CD4-positive, CD25-positive, alpha-beta regulatory T cell (primary cell): Measurements from ENCODE around the gene ISOC2. TPM values are rescaled to one million over a fixed set of nuclear protein-coding genes. Genes with fewer than 3 reads are reported as not detected.

Experiments used
- ATAC-seq, 2 donors: fragments of 150-1000 bp; cut with Tn5 transposase; one replicate each; pipeline ENCODE4 v1.10.0; 2021; ENCODE audit warnings: low read depth in 2 of 2, moderate number of reproducible peaks in 2 of 2, moderate library complexity in 1 of 2
- DNase-seq, 3 donors: peaks; one replicate each; pipeline versions ENCODE4 v3.0.0 to v3.0.0-alpha.2; 2012 to 2022; ENCODE audit warnings: mixed read lengths in 1 of 3
- H3K27ac ChIP-seq: one replicate; pipeline ENCODE4 v1.7.0; 2013; ENCODE audit warnings: mild to moderate bottlenecking, low read length; ENCODE audit not compliant: insufficient read depth, poor library complexity, severe bottlenecking
- H3K27me3 ChIP-seq: one replicate; pipeline ENCODE4 v1.7.0; 2013; ENCODE audit warnings: low read length; ENCODE audit not compliant: control insufficient read depth, insufficient read depth
- H3K36me3 ChIP-seq: one replicate; pipeline ENCODE4 v1.7.0; 2013; ENCODE audit warnings: mild to moderate bottlenecking, low read length, moderate library complexity; ENCODE audit not compliant: control insufficient read depth, insufficient read depth
- H3K4me1 ChIP-seq: 2 replicates; pipeline ENCODE4 v1.7.0; 2013; ENCODE audit warnings: mild to moderate bottlenecking, low read length; ENCODE audit not compliant: insufficient read depth, control insufficient read depth, poor library complexity, severe bottlenecking
- H3K4me3 ChIP-seq: one replicate; pipeline ENCODE4 v1.7.0; 2013; ENCODE audit warnings: low read depth, mild to moderate bottlenecking, low read length, moderate library complexity
- H3K9me3 ChIP-seq, 2 experiments: 1 replicate in 1 of 2; 2 replicates in 1 of 2; pipeline ENCODE4 v1.7.0; 2013; ENCODE audit warnings: low read length in 2 of 2, mild to moderate bottlenecking in 1 of 2, moderate library complexity in 1 of 2; ENCODE audit not compliant: control insufficient read depth in 2 of 2
- H3K27ac Mint-ChIP-seq, 3 donors: one replicate each; pipeline ENCODE4 v1.8.0; 2020 to 2022; ENCODE audit warnings: mild to moderate bottlenecking in 3 of 3, mixed read lengths in 3 of 3, moderate library complexity in 2 of 3
- H3K27me3 Mint-ChIP-seq: one replicate; pipeline ENCODE4 v1.8.0; 2022; ENCODE audit warnings: mild to moderate bottlenecking, mixed read lengths
- H3K36me3 Mint-ChIP-seq: one replicate; pipeline ENCODE4 v1.8.0; 2020; ENCODE audit warnings: mixed read lengths
- H3K4me1 Mint-ChIP-seq, 4 donors: one replicate each; pipeline ENCODE4 v1.8.0; 2020 to 2022; ENCODE audit warnings: mixed read lengths in 4 of 4, mild to moderate bottlenecking in 1 of 4
- H3K4me3 Mint-ChIP-seq, 4 donors: one replicate each; pipeline ENCODE4 v1.8.0; 2020 to 2022; ENCODE audit warnings: mild to moderate bottlenecking in 4 of 4, mixed read lengths in 4 of 4, moderate library complexity in 3 of 4
- H3K9me3 Mint-ChIP-seq, 7 donors: one replicate each; pipeline ENCODE4 v1.8.0; 2020 to 2022; ENCODE audit warnings: mixed read lengths in 7 of 7, mild to moderate bottlenecking in 3 of 7, moderate library complexity in 2 of 7
- polyA plus RNA-seq, 4 donors: library from polyadenylated mRNA; unstranded; fragments of 300-500 nt; fragmentation: Illumina TruSeq; gene quantifications; one replicate each; pipeline ENCODE4 v1.2.3, GENCODE V29; 2021
- total RNA-seq: library from RNA; stranded (reverse); gene quantifications from one replicate; pipeline ENCODE4 v1.2.3, GENCODE V29; 2022

Gene ISOC2
- total and polyA plus RNA-seq, 5 donors from 2014 or later: 6.3 to 34.1 (median 24.9) TPM

- ATAC-seq: peak; percentile 70 to 75
- H3K9me3 ChIP-seq: no peaks in the 10 kb centered on the region
- H3K36me3 ChIP-seq: no peaks in the 10 kb centered on the region
- no peaks in the 10 kb centered on the region for H3K36me3 Mint-ChIP-seq
- H3K4me3 Mint-ChIP-seq: no peak overlapping the region
- H3K27ac ChIP-seq: no peak overlapping the region
- H3K4me3 ChIP-seq: no peak overlapping the region
- H3K4me1 ChIP-seq: peaks cover 8% of the 10 kb centered on the region
- DNase-seq: peak; percentile 53 to 57 (median 57)
- H3K27ac Mint-ChIP-seq: no peak overlapping the region
- no peaks in the 10 kb centered on the region for H3K27me3 Mint-ChIP-seq
- no peaks in the 10 kb centered on the region for H3K27me3 ChIP-seq
- peaks cover 0 to 7% (median 2%) of the 10 kb centered on the region in 4 donors for H3K4me1 Mint-ChIP-seq
- no peaks in the 10 kb centered on the region for H3K9me3 Mint-ChIP-seq
These were observed 6.0 kb upstream of the ISOC2 start for GRCh38 chr19:55467236-55468053.

- Mint-ChIP-seq H3K27ac (no peak overlapping the region), H3K4me1 (peaks cover 0 to 15% (median 5%) of the 10 kb centered on the region in 4 donors), H3K27me3 (no peaks in the 10 kb centered on the region), H3K36me3 (no peaks in the 10 kb centered on the region), H3K4me3 (peak overlapping the region in 2 of 4 donors; percentile 28 to 44), H3K9me3 (no peaks in the 10 kb centered on the region)
- ATAC-seq (no peak), DNase-seq (no peak)
- no peak overlapping the region for H3K4me3 ChIP-seq
- H3K4me1 ChIP-seq: peaks cover 16% of the 10 kb centered on the region
- H3K27ac ChIP-seq: no peak overlapping the region
- H3K36me3 ChIP-seq: no peaks in the 10 kb centered on the region
- H3K9me3 ChIP-seq: no peaks in the 10 kb centered on the region
- no peaks in the 10 kb centered on the region for H3K27me3 ChIP-seq
These were observed 4.8 kb upstream of the ISOC2 start for GRCh38 chr19:55466241-55466614.

GRCh38 chr19:55465460-55466240 lies 4.2 kb upstream of the ISOC2 start:
- DNase-seq (no peak), ATAC-seq (no peak)
- peaks cover 22% of the 10 kb centered on the region for H3K4me1 ChIP-seq
- Mint-ChIP-seq H3K36me3 (no peaks in the 10 kb centered on the region), H3K9me3 (no peaks in the 10 kb centered on the region), H3K27me3 (no peaks in the 10 kb centered on the region), H3K4me1 (peaks cover 0 to 19% (median 5%) of the 10 kb centered on the region in 4 donors), H3K27ac (peak overlapping the region in 1 of 3 donors; percentile 38), H3K4me3 (peak overlapping the region in 1 of 4 donors; percentile 47)
- H3K4me3 ChIP-seq: no peak overlapping the region
- H3K27ac ChIP-seq: no peak overlapping the region
- H3K27me3 ChIP-seq: no peaks in the 10 kb centered on the region
- no peaks in the 10 kb centered on the region for H3K36me3 ChIP-seq
- no peaks in the 10 kb centered on the region for H3K9me3 ChIP-seq

- Mint-ChIP-seq H3K27me3 (no peaks in the 10 kb centered on the region), H3K36me3 (no peaks in the 10 kb centered on the region), H3K4me3 (peak within 1 kb of the TSS in 3 of 4 donors; percentile 33 to 74 (median 53)), H3K4me1 (peaks cover 0 to 28% (median 8%) of the 10 kb centered on the region in 4 donors), H3K27ac (peak within 1 kb of the TSS in 1 of 3 donors; percentile 20), H3K9me3 (no peaks in the 10 kb centered on the region)
- H3K27me3 ChIP-seq: no peaks in the 10 kb centered on the region
- H3K27ac ChIP-seq: no peak within 1 kb of the TSS
- H3K4me3 ChIP-seq: no peak within 1 kb of the TSS
- ATAC-seq (no peak), DNase-seq (no peak)
- no peaks in the 10 kb centered on the region for H3K9me3 ChIP-seq
- H3K4me1 ChIP-seq: peaks cover 24% of the 10 kb centered on the region
- no peaks in the 10 kb centered on the region for H3K36me3 ChIP-seq
These were observed 3.2 kb upstream of the ISOC2 start, which contains the start of gene C19orf85 for GRCh38 chr19:55464662-55465054. Gene C19orf85, minus strand, starts transcription at chr19:55464751. Its CDS starts 197 bp downstream, at chr19:55464554.

- Histone ChIP-seq H3K9me3 (no peaks in the 10 kb centered on the region), H3K27ac (no peak overlapping the region), H3K4me3 (no peak overlapping the region), H3K27me3 (no peaks in the 10 kb centered on the region), H3K4me1 (peaks cover 24% of the 10 kb centered on the region), H3K36me3 (no peaks in the 10 kb centered on the region)
- H3K4me1 Mint-ChIP-seq: peaks cover 0 to 28% (median 8%) of the 10 kb centered on the region in 4 donors
- H3K4me3 Mint-ChIP-seq: peak overlapping the region in 2 of 4 donors; percentile 33 to 53
- DNase-seq (no peak), ATAC-seq (no peak)
- no peaks in the 10 kb centered on the region for H3K27me3 Mint-ChIP-seq
- H3K9me3 Mint-ChIP-seq: no peaks in the 10 kb centered on the region
- no peaks in the 10 kb centered on the region for H3K36me3 Mint-ChIP-seq
- peak overlapping the region in 1 of 3 donors; percentile 20 for H3K27ac Mint-ChIP-seq
These were observed 2.7 kb upstream of the ISOC2 start for GRCh38 chr19:55464039-55464661.

GRCh38 chr19:55463583-55464031 lies 2.2 kb upstream of the ISOC2 start:
- Histone ChIP-seq H3K27me3 (no peaks in the 10 kb centered on the region), H3K9me3 (no peaks in the 10 kb centered on the region), H3K36me3 (no peaks in the 10 kb centered on the region), H3K4me3 (no peak overlapping the region), H3K4me1 (peaks cover 24% of the 10 kb centered on the region), H3K27ac (no peak overlapping the region)
- Mint-ChIP-seq H3K36me3 (no peaks in the 10 kb centered on the region), H3K4me1 (peaks cover 0 to 30% (median 8%) of the 10 kb centered on the region in 4 donors), H3K27ac (peak overlapping the region in 1 of 3 donors; percentile 20), H3K4me3 (peak overlapping the region in 3 of 4 donors; percentile 33 to 74 (median 53)), H3K9me3 (no peaks in the 10 kb centered on the region), H3K27me3 (no peaks in the 10 kb centered on the region)
- ATAC-seq: no peak
- DNase-seq: no peak

GRCh38 chr19:55462722-55463121 lies 1.3 kb upstream of the ISOC2 start:
- Histone ChIP-seq H3K4me1 (peaks cover 18% of the 10 kb centered on the region), H3K4me3 (no peak overlapping the region), H3K36me3 (no peaks in the 10 kb centered on the region), H3K9me3 (no peaks in the 10 kb centered on the region), H3K27ac (no peak overlapping the region), H3K27me3 (no peaks in the 10 kb centered on the region)
- H3K27ac Mint-ChIP-seq: peak overlapping the region in 1 of 3 donors; percentile 92
- no peaks in the 10 kb centered on the region for H3K9me3 Mint-ChIP-seq
- H3K36me3 Mint-ChIP-seq: no peaks in the 10 kb centered on the region
- no peak for DNase-seq
- ATAC-seq: no peak
- H3K4me3 Mint-ChIP-seq: peak overlapping the region; percentile 86 to 94 (median 92)
- H3K4me1 Mint-ChIP-seq: peaks cover 0 to 27% (median 7%) of the 10 kb centered on the region in 4 donors
- H3K27me3 Mint-ChIP-seq: no peaks in the 10 kb centered on the region
